Uterus (tissue), 2 donors: ENCODE results near the gene KDELR1.

ENCODE experiments used
- CTCF ChIP-seq, 4 experiments: fragments of 200-600 bp in 2 of 4; fragments of 450-650 bp in 2 of 4; sonication (generic) in 2 of 4; IDR thresholded peaks; one replicate each; pipeline ENCODE4 v1.5.1; 2016 to 2019; ENCODE audit warnings: antibody characterized with exemption in 4 of 4, mild to moderate bottlenecking in 2 of 4, moderate library complexity in 1 of 4
- POLR2A ChIP-seq, 2 donors: fragments of 450-650 bp; IDR thresholded peaks; one replicate each; pipeline ENCODE4 v1.6.1; 2016; ENCODE audit warnings: antibody characterized with exemption in 2 of 2, mild to moderate bottlenecking in 1 of 2, moderate library complexity in 1 of 2

DNA sequence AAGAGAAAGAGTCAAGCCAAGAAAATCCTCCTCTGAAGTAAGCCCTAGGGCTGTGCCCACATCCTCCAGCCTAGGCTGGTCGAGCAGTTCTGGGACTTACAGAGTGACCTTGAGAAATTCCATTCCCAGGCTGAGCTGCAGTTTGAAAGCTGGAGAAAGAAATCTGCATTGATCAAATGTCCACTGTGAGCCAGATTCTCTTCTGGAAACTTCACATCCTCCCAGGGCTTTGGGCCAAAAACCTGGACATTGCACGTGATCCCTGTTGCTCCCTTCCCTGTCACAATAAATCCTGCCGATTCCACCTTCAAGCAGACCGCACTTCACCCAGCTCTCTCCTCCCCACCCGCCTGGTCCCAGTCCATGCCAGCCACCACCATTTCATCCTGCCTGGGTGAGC lies 43.3 kb downstream of the KDELR1 start:
- TF ChIP-seq CTCF (IDR thresholded peaks at IDR 0.05) (no peak), POLR2A (IDR thresholded peaks at IDR 0.05) (no peak)
